Nephron (organoid): ENCODE data around the gene ZSCAN16.
A peak's percentile ranks its signal among the peaks of the same experiment; 100 is the strongest.

Experiments used
- H3K27ac Mint-ChIP-seq, 3 experiments: 2 replicates each; pipeline ENCODE4 v1.8.0; 2020; ENCODE audit warnings: mixed read lengths in 3 of 3, mild to moderate bottlenecking in 2 of 3, moderate library complexity in 1 of 3
- H3K27me3 Mint-ChIP-seq: 2 replicates; pipeline ENCODE4 v1.8.0; 2021; ENCODE audit warnings: low read depth, mild to moderate bottlenecking, moderate library complexity, mixed read lengths
- H3K36me3 Mint-ChIP-seq: 2 replicates; pipeline ENCODE4 v1.8.0; 2020; ENCODE audit warnings: low read depth, mixed read lengths
- H3K4me1 Mint-ChIP-seq: 2 replicates; pipeline ENCODE4 v1.8.0; 2020; ENCODE audit warnings: mixed read lengths
- H3K4me3 Mint-ChIP-seq, 3 experiments: 2 replicates each; pipeline ENCODE4 v1.8.0; 2020; ENCODE audit warnings: mild to moderate bottlenecking in 3 of 3, mixed read lengths in 3 of 3, moderate library complexity in 2 of 3
- H3K9me3 Mint-ChIP-seq: 2 replicates; pipeline ENCODE4 v1.8.0; 2020; ENCODE audit warnings: mixed read lengths
- TF ChIP-seq, protein P1 (sequence below), 3 experiments: fragments of 200-600 bp; sonication (generic); IDR thresholded peaks; one replicate each; pipeline ENCODE4 v1.5.0; 2021; ENCODE audit warnings: antibody characterized with exemption in 3 of 3; ENCODE audit not compliant: unreplicated experiment in 3 of 3

ZSCAN16 gene

DNA sequence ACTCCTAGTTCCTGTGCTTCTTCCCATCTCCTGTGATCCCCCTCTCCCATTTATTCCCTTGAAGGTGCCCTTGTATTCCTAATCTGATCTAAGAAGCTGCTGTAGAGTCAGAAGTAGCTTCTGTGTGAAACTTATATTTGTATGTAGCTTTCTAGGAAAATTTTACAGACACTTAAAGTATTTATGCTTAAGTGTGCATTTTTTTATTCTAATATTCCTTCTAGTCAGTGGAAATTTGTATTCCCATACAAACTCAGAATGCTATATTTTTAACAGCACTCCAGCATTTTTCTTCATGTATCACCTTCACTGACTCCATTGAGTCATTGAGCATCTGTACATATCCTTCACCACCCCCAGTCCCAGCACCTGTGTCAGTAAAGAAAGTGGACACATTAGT, 29.9 kb downstream of the ZSCAN16 start:
- Mint-ChIP-seq H3K4me1 (no peaks in the 10 kb centered on the region), H3K36me3 (peaks cover 96% of the 10 kb centered on the region), H3K27me3 (no peaks in the 10 kb centered on the region), H3K9me3 (peaks cover 4% of the 10 kb centered on the region), H3K4me3 (no peak overlapping the region), H3K27ac (no peak overlapping the region)
- TF ChIP-seq, protein P1, sequence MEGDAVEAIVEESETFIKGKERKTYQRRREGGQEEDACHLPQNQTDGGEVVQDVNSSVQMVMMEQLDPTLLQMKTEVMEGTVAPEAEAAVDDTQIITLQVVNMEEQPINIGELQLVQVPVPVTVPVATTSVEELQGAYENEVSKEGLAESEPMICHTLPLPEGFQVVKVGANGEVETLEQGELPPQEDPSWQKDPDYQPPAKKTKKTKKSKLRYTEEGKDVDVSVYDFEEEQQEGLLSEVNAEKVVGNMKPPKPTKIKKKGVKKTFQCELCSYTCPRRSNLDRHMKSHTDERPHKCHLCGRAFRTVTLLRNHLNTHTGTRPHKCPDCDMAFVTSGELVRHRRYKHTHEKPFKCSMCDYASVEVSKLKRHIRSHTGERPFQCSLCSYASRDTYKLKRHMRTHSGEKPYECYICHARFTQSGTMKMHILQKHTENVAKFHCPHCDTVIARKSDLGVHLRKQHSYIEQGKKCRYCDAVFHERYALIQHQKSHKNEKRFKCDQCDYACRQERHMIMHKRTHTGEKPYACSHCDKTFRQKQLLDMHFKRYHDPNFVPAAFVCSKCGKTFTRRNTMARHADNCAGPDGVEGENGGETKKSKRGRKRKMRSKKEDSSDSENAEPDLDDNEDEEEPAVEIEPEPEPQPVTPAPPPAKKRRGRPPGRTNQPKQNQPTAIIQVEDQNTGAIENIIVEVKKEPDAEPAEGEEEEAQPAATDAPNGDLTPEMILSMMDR (IDR thresholded peaks at IDR 0.05; ENCODE audit: unreplicated experiment in 3 of 3) = no peak

DNA sequence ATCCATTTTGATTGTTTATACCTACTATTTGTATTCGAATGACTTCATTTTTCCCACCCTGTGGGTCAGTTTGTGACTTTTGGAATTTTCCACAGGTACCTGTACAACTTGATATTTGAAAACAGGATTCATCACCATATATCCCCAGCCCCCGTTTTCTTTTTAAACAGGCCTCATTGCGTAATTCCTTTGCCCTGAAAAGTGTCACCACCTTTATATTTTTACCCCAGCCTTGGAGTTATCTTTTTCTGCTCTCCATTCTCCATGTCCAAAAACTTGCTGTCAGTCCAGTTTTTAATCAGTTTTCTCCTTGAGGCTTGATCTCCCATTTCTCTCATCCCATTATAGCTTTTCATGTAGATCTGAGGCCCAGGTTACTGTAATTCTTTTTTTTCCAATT, 33.9 kb downstream of the ZSCAN16 start:
- H3K27ac Mint-ChIP-seq = no peak overlapping the region
- peaks cover 80% of the 10 kb centered on the region for H3K36me3 Mint-ChIP-seq
- no peaks in the 10 kb centered on the region for H3K27me3 Mint-ChIP-seq
- no peak overlapping the region for H3K4me3 Mint-ChIP-seq
- no peaks in the 10 kb centered on the region for H3K9me3 Mint-ChIP-seq
- peaks cover 14% of the 10 kb centered on the region for H3K4me1 Mint-ChIP-seq
- TF ChIP-seq, protein P1 (IDR thresholded peaks at IDR 0.05; ENCODE audit: unreplicated experiment in 3 of 3) = no peak

DNA sequence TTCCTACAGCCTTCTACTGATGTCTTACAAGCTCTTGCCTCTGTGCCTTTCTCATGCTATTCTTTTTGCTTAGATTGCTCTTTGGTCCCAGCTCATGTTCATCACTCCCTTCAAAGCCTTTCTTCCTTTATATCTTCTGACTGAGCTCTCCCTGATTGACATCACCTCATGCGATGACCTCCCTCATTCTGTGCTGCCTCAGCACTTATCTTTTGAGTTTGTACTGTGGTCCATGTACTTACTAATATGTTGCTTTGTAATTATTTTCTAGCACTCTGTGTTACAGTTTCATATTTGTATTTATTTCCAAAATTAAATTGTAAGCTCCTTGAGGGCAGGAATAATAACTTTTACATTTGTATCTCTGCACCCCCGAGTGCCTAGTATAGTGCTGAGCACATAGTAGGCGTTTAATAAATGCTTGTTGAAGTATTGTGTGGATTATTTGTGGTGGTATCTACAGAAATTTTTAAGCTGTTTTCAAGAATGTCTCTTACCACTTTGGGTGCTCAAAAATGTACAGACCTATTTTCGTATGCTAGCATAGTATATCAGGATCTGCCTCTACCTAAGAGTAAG, 34.7 kb downstream of the ZSCAN16 start:
- Mint-ChIP-seq H3K27me3 (no peaks in the 10 kb centered on the region), H3K27ac (no peak overlapping the region), H3K36me3 (peaks cover 72% of the 10 kb centered on the region), H3K4me1 (peaks cover 14% of the 10 kb centered on the region), H3K4me3 (no peak overlapping the region), H3K9me3 (no peaks in the 10 kb centered on the region)
- TF ChIP-seq, protein P1 (IDR thresholded peaks at IDR 0.05; ENCODE audit: unreplicated experiment in 3 of 3) = no peak

DNA sequence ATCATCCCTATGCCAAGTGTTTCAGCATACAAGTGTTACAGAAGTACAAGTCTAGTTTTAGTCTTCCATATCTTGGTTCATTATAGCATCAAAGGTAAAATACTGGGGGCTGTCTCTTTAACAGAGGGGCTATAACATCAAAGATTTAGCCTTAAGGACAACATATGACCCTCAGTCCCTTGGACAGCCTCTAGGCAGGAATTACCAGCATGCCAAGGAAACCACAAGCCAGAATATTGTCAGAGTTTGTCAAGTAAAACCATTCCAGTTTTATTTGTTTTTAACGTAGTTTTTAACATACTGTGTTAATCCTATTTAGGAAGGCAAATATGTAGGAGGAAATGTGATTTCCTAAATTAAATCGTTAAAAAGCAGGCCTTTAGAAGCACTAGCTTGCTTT, 35.8 kb downstream of the ZSCAN16 start:
- peaks cover 16% of the 10 kb centered on the region for H3K4me1 Mint-ChIP-seq

DNA sequence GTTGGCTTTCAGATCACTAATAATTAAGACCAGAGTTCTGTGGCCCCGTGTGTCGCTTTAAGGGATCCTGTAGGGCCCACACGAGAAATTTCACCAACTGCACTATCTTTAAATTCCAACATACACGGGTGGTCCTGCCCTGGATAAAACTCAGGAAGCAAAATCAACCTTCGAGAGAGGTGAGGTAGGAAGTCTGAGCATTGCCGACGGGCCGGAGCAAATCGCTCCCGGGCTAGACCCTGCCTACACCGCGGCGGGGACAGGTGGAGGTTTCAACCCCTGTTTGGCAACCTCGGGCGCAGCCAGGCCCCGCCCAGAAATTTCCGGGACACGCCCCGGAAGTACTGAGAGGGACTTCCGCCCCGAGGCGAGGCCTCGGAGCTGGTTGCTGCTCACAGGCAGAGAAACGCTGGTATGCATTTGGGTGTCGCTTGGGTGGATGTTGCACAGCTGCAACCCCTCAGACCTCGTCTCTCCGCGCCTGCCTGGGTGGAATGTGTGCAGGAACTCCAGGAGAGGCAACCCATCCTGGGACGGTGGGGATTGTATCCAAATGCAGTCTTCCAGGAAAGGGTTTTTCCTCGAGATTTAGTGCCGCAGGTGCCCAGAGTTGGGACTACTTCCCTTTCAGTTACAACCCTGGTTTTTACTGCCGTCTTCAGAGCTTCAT, 37.1 kb downstream of the ZSCAN16 start:
- Mint-ChIP-seq H3K4me1 (peaks cover 20% of the 10 kb centered on the region), H3K27ac (peak overlapping the region; percentile 7 to 79 (median 77)), H3K36me3 (peaks cover 47% of the 10 kb centered on the region), H3K9me3 (no peaks in the 10 kb centered on the region), H3K4me3 (peak overlapping the region; percentile 81 to 89 (median 82)), H3K27me3 (no peaks in the 10 kb centered on the region)
- TF ChIP-seq, protein P1 (IDR thresholded peaks at IDR 0.05; ENCODE audit: unreplicated experiment in 3 of 3) = no peak

More for the DNA sequence above, 35.8 kb downstream of the ZSCAN16 start:
- Mint-ChIP-seq H3K36me3 (peaks cover 61% of the 10 kb centered on the region), H3K27ac (no peak overlapping the region), H3K9me3 (no peaks in the 10 kb centered on the region), H3K4me3 (peak overlapping the region in 2 of 3 experiments; percentile 15 to 36), H3K27me3 (no peaks in the 10 kb centered on the region)
- TF ChIP-seq, protein P1 (IDR thresholded peaks at IDR 0.05; ENCODE audit: unreplicated experiment in 3 of 3) = no peak

DNA sequence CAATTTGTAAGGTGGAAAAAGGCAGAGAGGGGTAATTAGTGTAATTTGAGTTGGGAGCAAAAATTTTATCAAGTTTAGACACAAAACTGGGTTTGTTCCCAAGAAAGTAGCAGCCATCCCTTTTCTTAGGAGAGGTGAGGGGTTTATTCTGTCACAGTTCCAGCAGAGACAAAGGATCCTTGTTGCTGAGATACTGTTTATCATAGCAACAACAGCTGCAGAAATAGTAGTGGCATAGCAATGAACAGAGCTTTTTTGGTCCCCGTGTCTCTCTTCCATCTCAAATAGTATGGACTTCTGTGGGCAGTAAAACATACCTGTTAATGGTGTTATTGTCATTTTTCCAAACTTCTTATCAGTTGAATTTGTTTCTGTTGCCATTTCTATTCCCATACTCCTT, 41.2 kb downstream of the ZSCAN16 start:
- Mint-ChIP-seq H3K36me3 (peaks cover 26% of the 10 kb centered on the region), H3K27ac (no peak overlapping the region), H3K9me3 (no peaks in the 10 kb centered on the region), H3K27me3 (no peaks in the 10 kb centered on the region), H3K4me3 (no peak overlapping the region), H3K4me1 (peaks cover 20% of the 10 kb centered on the region)
- TF ChIP-seq, protein P1 (IDR thresholded peaks at IDR 0.05; ENCODE audit: unreplicated experiment in 3 of 3) = no peak
